Measurements from ENCODE around the gene GSG1L.
"Not testable (repeated sequence)": the region's sequence is repeated elsewhere in the genome, so short reads cannot be mapped to it uniquely, and the experiment has no call there.

The GSG1L gene

DNA sequence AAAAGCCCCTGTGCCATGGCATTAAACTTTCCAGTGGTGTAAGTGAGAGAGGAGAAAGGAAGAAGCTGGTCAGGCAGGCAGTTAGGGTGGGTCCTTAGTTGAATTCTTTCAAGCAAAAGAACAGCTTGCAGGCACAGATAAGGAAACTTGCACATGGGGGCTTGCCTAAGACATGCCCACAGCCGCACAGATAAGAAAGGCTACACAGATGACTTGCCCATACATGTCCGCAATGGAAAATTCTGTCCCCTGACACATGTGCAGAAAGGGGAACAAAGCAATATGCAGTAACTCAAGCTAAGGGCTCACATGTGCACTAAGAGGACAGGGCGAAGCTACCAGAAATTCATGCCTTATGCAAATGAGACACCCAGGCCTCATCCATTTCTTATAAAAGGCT, 69.9 kb downstream of the GSG1L start:
- peaks cover 9% of the 10 kb centered on the region for H3K9me3 ChIP-seq (ENCODE audit: control insufficient read depth, low read length)
- peaks cover 3% of the 10 kb centered on the region for H3K27me3 ChIP-seq (replicated peaks; ENCODE audit: control insufficient read depth, insufficient read depth, low read length)
- no peaks in the 10 kb centered on the region for H3K4me1 ChIP-seq (ENCODE audit: control insufficient read depth, insufficient read depth, low read length)
- no peaks in the 10 kb centered on the region for H3K36me3 ChIP-seq (ENCODE audit: control insufficient read depth, insufficient read depth, low read length, severe bottlenecking)
- DNase-seq (ENCODE audit: low read depth) = no peak
- no peak overlapping the region for H3K4me3 ChIP-seq (ENCODE audit: low read length)
- no peak overlapping the region for H3K9ac ChIP-seq (ENCODE audit: low read length)

DNA sequence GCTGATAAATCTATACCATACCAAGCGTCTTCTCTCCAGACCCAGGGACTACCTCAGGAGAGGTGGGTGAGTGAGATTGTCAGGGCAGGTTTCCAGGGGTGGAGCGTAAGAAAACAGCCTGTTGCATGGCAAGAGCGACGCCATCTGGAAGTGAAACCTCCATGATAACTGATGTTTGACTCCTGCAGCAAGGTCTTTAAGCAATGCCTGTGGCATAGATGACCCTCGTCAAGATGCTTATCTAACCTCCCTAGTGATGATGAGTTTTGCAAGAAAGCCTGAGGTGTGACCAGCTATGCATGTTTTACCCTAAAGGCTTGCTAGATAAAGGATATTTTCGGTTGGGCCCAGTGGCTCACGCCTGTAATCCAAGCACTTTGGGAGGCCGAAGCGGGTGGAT, 71.6 kb downstream of the GSG1L start:
- Histone ChIP-seq H3K27me3 (replicated peaks; ENCODE audit: control insufficient read depth, insufficient read depth, low read length) (peaks cover 3% of the 10 kb centered on the region), H3K4me1 (ENCODE audit: control insufficient read depth, insufficient read depth, low read length) (no peaks in the 10 kb centered on the region)
- no peak for DNase-seq (ENCODE audit: low read depth)

DNA sequence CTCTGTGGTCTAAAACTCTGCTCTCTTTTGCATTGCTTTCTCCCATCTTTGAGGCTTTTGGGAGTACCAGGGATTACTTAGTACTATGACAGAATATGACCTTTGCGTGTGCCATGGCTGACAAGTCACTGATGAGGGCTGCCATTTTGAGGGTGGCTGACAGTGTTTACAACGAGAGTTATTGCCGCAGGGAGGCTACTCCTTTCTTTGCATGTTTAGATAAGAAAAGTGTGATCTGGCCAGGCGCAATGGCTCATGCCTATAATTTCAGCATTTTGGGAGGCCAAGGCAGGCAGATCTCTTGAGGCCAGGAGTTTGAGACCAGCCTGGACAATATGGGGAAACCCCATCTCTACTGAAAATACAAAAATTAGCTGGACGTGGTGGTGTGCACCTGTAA, 77.5 kb downstream of the GSG1L start:
- no peaks in the 10 kb centered on the region for H3K9me3 ChIP-seq (ENCODE audit: control insufficient read depth, low read length)
- no peak for DNase-seq (ENCODE audit: low read depth)
- no peak overlapping the region for H3K4me3 ChIP-seq (ENCODE audit: low read length)
- no peak overlapping the region for H3K9ac ChIP-seq (ENCODE audit: low read length)
- peaks cover 13% of the 10 kb centered on the region for H3K27me3 ChIP-seq (replicated peaks; ENCODE audit: control insufficient read depth, insufficient read depth, low read length)
- H3K4me1 ChIP-seq (ENCODE audit: control insufficient read depth, insufficient read depth, low read length) = no peaks in the 10 kb centered on the region
- H3K36me3 ChIP-seq (ENCODE audit: control insufficient read depth, insufficient read depth, low read length, severe bottlenecking) = no peaks in the 10 kb centered on the region

More for the DNA sequence above, 71.6 kb downstream of the GSG1L start:
- no peak overlapping the region for H3K9ac ChIP-seq (ENCODE audit: low read length)
- no peak overlapping the region for H3K4me3 ChIP-seq (ENCODE audit: low read length)
- no peaks in the 10 kb centered on the region for H3K36me3 ChIP-seq (ENCODE audit: control insufficient read depth, insufficient read depth, low read length, severe bottlenecking)
- H3K9me3 ChIP-seq (ENCODE audit: control insufficient read depth, low read length) = peaks cover 9% of the 10 kb centered on the region

DNA sequence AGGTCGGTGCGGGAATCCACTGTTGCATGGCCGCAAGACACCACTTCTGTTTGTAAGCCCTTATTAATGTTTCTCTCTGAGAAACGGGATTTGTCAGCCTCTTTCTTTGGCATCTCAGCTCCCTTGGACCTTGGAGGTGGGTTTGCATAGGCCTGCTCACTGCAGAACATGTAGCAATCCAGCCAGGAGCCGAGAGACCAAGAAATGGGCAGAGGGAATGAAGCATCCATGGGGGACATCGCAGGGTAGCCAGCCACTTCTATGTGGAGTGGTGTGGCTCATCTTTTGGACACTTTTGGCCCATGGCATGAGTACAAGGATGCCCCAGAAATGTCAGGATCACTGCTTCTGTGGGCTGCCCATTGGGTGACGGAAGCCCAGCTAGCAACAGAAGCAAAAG, 79.4 kb downstream of the GSG1L start:
- DNase-seq (ENCODE audit: low read depth) = no peak
- Histone ChIP-seq H3K4me1 (ENCODE audit: control insufficient read depth, insufficient read depth, low read length) (no peaks in the 10 kb centered on the region), H3K36me3 (ENCODE audit: control insufficient read depth, insufficient read depth, low read length, severe bottlenecking) (no peaks in the 10 kb centered on the region)

DNA sequence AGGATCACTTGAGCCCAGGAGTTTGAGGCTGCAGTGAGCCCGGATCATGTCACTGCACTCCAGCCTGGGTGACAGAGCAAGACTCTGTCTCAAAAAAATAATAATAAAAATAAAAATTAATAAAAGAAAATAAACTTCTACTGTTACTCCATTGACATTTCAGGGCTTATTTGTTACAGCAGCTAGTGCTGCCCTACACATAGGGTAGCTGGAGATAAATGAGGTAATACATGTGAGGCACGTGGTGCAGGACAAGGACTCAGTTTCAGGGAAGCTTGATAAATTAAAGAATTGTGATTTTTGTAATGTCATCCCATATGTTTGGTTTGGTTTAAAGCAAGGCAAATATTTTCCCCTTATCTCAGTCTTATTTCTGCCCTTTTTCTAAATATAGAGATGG, 80.3 kb downstream of the GSG1L start:
- Histone ChIP-seq H3K4me3 (ENCODE audit: low read length) (no peak overlapping the region), H3K27me3 (replicated peaks; ENCODE audit: control insufficient read depth, insufficient read depth, low read length) (peaks cover 16% of the 10 kb centered on the region), H3K4me1 (ENCODE audit: control insufficient read depth, insufficient read depth, low read length) (no peaks in the 10 kb centered on the region), H3K36me3 (ENCODE audit: control insufficient read depth, insufficient read depth, low read length, severe bottlenecking) (no peaks in the 10 kb centered on the region), H3K9me3 (ENCODE audit: control insufficient read depth, low read length) (no peaks in the 10 kb centered on the region), H3K9ac (ENCODE audit: low read length) (no peak overlapping the region)
- no peak for DNase-seq (ENCODE audit: low read depth)

More for the DNA sequence above, 79.4 kb downstream of the GSG1L start:
- Histone ChIP-seq H3K4me3 (ENCODE audit: low read length) (no peak overlapping the region), H3K27me3 (replicated peaks; ENCODE audit: control insufficient read depth, insufficient read depth, low read length) (peaks cover 16% of the 10 kb centered on the region), H3K9ac (ENCODE audit: low read length) (no peak overlapping the region), H3K9me3 (ENCODE audit: control insufficient read depth, low read length) (no peaks in the 10 kb centered on the region)

DNA sequence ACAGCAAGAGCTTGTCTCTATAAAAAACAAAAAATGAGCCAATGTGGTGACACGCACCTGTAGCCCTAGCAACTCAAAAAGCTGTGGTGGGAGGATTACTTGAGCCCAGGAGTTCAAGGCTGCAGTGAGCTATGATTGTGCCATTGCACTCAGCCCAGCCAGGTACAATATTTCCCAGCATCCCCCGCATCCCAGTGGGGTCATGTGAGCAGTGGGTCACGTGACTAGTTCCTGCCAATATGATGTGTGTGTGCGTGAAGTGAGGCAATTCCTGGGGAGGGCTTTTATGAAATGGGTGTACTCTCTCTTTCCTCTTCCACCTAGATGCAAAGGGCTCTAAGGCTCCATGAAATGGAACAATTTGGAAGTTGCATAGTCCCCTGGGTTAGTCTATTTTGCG, 81.3 kb downstream of the GSG1L start:
- no peak for DNase-seq (ENCODE audit: low read depth)
- no peaks in the 10 kb centered on the region for H3K36me3 ChIP-seq (ENCODE audit: control insufficient read depth, insufficient read depth, low read length, severe bottlenecking)
- no peaks in the 10 kb centered on the region for H3K9me3 ChIP-seq (ENCODE audit: control insufficient read depth, low read length)
- H3K27me3 ChIP-seq (replicated peaks; ENCODE audit: control insufficient read depth, insufficient read depth, low read length) = peaks cover 16% of the 10 kb centered on the region
- no peaks in the 10 kb centered on the region for H3K4me1 ChIP-seq (ENCODE audit: control insufficient read depth, insufficient read depth, low read length)
- H3K4me3 ChIP-seq (ENCODE audit: low read length) = no peak overlapping the region
- no peak overlapping the region for H3K9ac ChIP-seq (ENCODE audit: low read length)

DNA sequence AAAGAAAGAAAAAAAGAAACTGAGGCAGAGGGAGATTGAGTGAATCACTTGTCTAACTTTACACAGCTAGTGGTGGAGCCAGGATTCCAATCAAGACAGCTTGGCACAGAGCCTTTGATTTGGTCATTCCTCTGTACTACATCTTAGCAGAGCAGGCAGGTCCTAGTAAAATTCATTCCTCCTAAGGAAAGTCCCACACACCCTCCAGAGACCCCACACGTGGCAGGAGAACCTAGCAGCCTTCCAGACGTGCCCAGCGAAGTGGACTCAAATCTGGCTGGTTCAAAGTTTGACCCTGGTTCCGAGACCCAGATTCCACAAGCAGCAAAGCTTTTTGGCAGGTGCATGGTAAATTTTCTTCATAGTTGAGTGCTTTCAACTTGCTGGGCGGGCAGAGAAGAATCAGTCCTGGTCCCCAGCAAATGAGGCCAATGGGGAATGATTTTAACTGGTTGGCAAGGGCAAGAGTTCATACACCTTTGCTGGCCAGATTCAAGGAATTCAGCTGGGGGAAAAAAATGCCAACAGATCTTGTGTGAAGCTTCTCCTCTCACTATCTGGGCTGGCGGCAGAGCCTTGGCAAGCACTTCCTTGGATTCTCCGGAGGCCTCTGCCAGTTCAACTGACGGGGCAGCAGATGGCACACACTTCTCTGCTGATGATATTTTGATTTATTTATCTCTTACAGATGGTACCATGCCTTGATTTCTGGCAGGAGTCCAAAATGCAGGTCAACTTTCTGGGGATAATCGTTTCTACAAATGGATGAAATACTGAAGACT, 82.4 kb downstream of the GSG1L start:
- Histone ChIP-seq H3K9ac (ENCODE audit: low read length) (no peak overlapping the region), H3K27me3 (replicated peaks; ENCODE audit: control insufficient read depth, insufficient read depth, low read length) (peaks cover 23% of the 10 kb centered on the region), H3K9me3 (ENCODE audit: control insufficient read depth, low read length) (no peaks in the 10 kb centered on the region), H3K4me3 (ENCODE audit: low read length) (no peak overlapping the region), H3K36me3 (ENCODE audit: control insufficient read depth, insufficient read depth, low read length, severe bottlenecking) (no peaks in the 10 kb centered on the region), H3K4me1 (ENCODE audit: control insufficient read depth, insufficient read depth, low read length) (no peaks in the 10 kb centered on the region)
- no peak for DNase-seq (ENCODE audit: low read depth)

DNA sequence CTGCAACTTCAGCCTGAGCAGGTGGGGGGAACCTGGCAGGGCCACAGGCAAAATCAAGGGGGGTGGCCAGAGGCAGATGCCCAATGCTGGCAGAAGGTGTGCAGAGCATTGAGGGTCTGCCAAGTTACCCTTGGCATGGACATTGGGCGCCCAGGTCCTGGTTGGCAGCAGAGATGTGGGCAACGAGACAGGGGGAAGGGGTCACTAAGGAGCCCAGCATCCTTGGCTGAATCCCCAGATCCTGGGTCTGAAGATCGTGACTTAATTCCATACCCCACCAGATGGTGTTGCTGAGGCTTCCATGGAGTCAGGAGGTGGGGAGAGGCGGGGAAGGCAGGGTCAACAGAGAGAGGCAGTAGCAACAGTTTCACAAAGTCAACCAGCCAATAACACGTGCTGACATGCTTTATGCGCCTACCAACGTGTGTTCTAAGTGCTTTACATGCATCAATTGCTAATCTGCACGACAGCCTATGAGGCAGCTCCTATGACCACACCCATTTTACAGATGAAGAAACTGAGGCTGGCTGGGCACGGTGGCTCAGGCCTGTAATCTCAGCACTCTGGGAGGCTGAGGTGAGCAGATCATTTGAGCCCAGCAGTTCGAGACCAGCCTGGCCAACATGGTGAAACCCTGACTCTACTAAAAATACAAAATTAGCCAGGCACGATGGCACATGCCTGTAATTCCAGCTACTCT, 83.3 kb downstream of the GSG1L start:
- H3K9me3 ChIP-seq (ENCODE audit: control insufficient read depth, low read length) = no peaks in the 10 kb centered on the region
- no peak overlapping the region for H3K9ac ChIP-seq (ENCODE audit: low read length)
- no peak overlapping the region for H3K4me3 ChIP-seq (ENCODE audit: low read length)
- no peaks in the 10 kb centered on the region for H3K4me1 ChIP-seq (ENCODE audit: control insufficient read depth, insufficient read depth, low read length)
- no peak for DNase-seq (ENCODE audit: low read depth)
- peaks cover 29% of the 10 kb centered on the region for H3K27me3 ChIP-seq (replicated peaks; ENCODE audit: control insufficient read depth, insufficient read depth, low read length)
- H3K36me3 ChIP-seq (ENCODE audit: control insufficient read depth, insufficient read depth, low read length, severe bottlenecking) = no peaks in the 10 kb centered on the region

DNA sequence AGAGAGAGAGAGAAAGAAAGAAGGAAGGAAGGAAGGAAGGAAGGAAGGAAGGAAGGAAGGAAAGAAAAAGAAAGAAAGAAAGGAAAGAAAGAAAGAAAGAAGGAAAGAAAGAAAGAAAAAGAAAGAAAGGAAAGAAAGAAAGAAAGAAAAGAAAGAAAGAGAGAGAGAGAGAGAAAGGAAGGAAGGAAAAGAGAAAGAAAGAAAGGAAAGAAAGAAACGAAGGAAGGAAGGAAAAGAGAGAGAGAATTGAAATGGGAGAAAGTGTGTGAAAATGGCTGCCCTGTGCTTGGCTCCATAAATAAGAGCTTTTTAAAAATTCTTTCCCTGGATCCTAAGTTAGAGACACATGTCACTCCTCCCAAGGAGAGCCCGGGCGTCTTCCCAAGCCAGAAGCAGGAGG, 83.8 kb downstream of the GSG1L start:
- not testable (repeated sequence) for H3K9me3 ChIP-seq (ENCODE audit: control insufficient read depth, low read length); H3K4me3 ChIP-seq (ENCODE audit: low read length); H3K9ac ChIP-seq (ENCODE audit: low read length); DNase-seq (ENCODE audit: low read depth); H3K36me3 ChIP-seq (ENCODE audit: control insufficient read depth, insufficient read depth, low read length, severe bottlenecking); H3K4me1 ChIP-seq (ENCODE audit: control insufficient read depth, insufficient read depth, low read length)
- H3K27me3 ChIP-seq (replicated peaks; ENCODE audit: control insufficient read depth, insufficient read depth, low read length) = peaks cover 29% of the 10 kb centered on the region

DNA sequence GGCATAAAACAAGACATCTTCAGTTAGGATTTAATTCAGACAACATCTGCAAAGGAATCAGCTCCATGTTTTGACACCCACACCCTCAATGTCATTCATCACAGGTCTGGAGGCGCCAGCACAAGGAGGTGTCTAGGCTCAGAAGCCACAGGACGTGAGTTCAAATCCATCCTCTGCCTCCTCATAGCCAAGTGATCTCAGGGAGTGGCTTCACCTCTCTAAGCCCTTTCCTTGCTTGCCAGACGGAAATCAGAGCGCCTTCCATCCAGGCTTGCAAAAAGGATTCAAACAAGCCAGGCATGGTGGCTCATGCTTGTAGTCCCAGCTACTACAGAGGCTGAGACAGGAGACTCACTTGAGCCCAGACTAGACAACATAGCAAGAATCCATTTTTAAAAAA, 84.6 kb downstream of the GSG1L start:
- H3K27me3 ChIP-seq (replicated peaks; ENCODE audit: control insufficient read depth, insufficient read depth, low read length) = peaks cover 34% of the 10 kb centered on the region
- H3K9ac ChIP-seq (ENCODE audit: low read length) = no peak overlapping the region
- no peak overlapping the region for H3K4me3 ChIP-seq (ENCODE audit: low read length)
- no peaks in the 10 kb centered on the region for H3K9me3 ChIP-seq (ENCODE audit: control insufficient read depth, low read length)
- no peaks in the 10 kb centered on the region for H3K4me1 ChIP-seq (ENCODE audit: control insufficient read depth, insufficient read depth, low read length)
- no peak for DNase-seq (ENCODE audit: low read depth)
- H3K36me3 ChIP-seq (ENCODE audit: control insufficient read depth, insufficient read depth, low read length, severe bottlenecking) = no peaks in the 10 kb centered on the region

DNA sequence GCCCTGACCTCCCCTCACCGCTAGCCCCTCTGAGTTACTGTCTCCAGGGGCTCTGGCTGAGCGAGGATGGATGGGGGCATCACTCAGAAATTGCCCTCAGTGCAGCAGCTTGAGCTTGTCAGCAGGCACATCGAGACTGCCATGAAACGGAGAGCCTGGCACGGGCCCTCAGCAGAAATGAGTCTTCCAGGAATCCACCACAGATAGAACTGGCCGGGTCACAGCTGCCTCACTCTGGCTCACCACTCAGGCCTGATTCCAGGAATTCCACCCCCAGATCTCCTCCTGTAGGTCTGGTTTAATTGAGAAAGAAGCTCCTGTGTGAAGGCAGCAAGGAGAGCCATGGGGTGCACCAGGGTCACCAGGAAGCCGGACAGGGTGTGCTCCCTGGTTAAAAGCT, 85.5 kb downstream of the GSG1L start:
- Histone ChIP-seq H3K36me3 (ENCODE audit: control insufficient read depth, insufficient read depth, low read length, severe bottlenecking) (no peaks in the 10 kb centered on the region), H3K27me3 (replicated peaks; ENCODE audit: control insufficient read depth, insufficient read depth, low read length) (peaks cover 39% of the 10 kb centered on the region), H3K9ac (ENCODE audit: low read length) (no peak overlapping the region), H3K4me1 (ENCODE audit: control insufficient read depth, insufficient read depth, low read length) (no peaks in the 10 kb centered on the region), H3K9me3 (ENCODE audit: control insufficient read depth, low read length) (no peaks in the 10 kb centered on the region), H3K4me3 (ENCODE audit: low read length) (no peak overlapping the region)
- DNase-seq (ENCODE audit: low read depth) = no peak
